Osteoblast (primary cell): ENCODE results near the gene POLR2J. TPM values are rescaled to one million over a fixed set of nuclear protein-coding genes. Genes with fewer than 3 reads are reported as not detected.
"Not testable (repeated sequence)": the region's sequence is repeated elsewhere in the genome, so short reads cannot be mapped to it uniquely, and the experiment has no call there.

ENCODE experiments used
- DNase-seq: peaks from one replicate; pipeline ENCODE4 v3.0.0; 2011; ENCODE audit warnings: low spot score, mixed read lengths; ENCODE audit not compliant: insufficient read length; ENCODE audit errors: missing footprints
- H2AFZ ChIP-seq: 2 replicates; pipeline ENCODE4 v1.6.0; 2011; ENCODE audit warnings: mild to moderate bottlenecking, low read length
- H3K27ac ChIP-seq: 2 replicates; pipeline ENCODE4 v1.5.1; 2011; ENCODE audit warnings: mild to moderate bottlenecking, low read depth, low read length, moderate library complexity
- H3K27me3 ChIP-seq: 2 replicates; pipeline ENCODE4 v1.6.0; 2012; ENCODE audit warnings: mild to moderate bottlenecking, control low read depth, inconsistent platforms, low read length, moderate library complexity; ENCODE audit not compliant: insufficient read depth
- H3K36me3 ChIP-seq: 2 replicates; pipeline ENCODE4 v1.5.1; 2011; ENCODE audit warnings: mild to moderate bottlenecking, low read length, control low read depth, moderate library complexity; ENCODE audit not compliant: insufficient read depth
- H3K4me1 ChIP-seq: 2 replicates; pipeline ENCODE4 v1.5.1; 2011; ENCODE audit warnings: mild to moderate bottlenecking, low read length, control low read depth, moderate library complexity; ENCODE audit not compliant: insufficient read depth
- H3K4me2 ChIP-seq: 2 replicates; pipeline ENCODE4 v1.6.0; 2011; ENCODE audit warnings: mild to moderate bottlenecking, low read length; ENCODE audit not compliant: insufficient read depth
- H3K4me3 ChIP-seq: fragments of 200-600 bp; sonication (generic); 3 replicates; pipeline ENCODE4 v1.5.1; 2012; ENCODE audit warnings: mild to moderate bottlenecking, low read length, inconsistent platforms; ENCODE audit not compliant: insufficient read depth
- H3K79me2 ChIP-seq: 2 replicates; pipeline ENCODE4 v1.6.0; 2012; ENCODE audit warnings: mild to moderate bottlenecking, low read length, control low read depth, inconsistent platforms; ENCODE audit not compliant: insufficient read depth
- H3K9me3 ChIP-seq: 2 replicates; pipeline ENCODE4 v1.5.1; 2011; ENCODE audit warnings: low read depth, low read length, control low read depth
- H4K20me1 ChIP-seq: 2 replicates; pipeline ENCODE4 v1.6.0; 2012; ENCODE audit warnings: mild to moderate bottlenecking, low read length, control low read depth; ENCODE audit not compliant: insufficient read depth
- total RNA-seq: library from RNA; depleted of rRNA; stranded (reverse); fragments of >200 nt; gene quantifications from 2 replicates; pipeline ENCODE4 v1.2.3, GENCODE V29; 2012
- TF ChIP-seq, protein P1 (sequence below): IDR thresholded peaks from 2 replicates; pipeline ENCODE4 v1.5.1; 2011; ENCODE audit warnings: mild to moderate bottlenecking, low read depth, low read length, moderate library complexity; ENCODE audit errors: extremely low read depth

POLR2J gene
- total RNA-seq, 1 donor: 27.9 TPM

DNA sequence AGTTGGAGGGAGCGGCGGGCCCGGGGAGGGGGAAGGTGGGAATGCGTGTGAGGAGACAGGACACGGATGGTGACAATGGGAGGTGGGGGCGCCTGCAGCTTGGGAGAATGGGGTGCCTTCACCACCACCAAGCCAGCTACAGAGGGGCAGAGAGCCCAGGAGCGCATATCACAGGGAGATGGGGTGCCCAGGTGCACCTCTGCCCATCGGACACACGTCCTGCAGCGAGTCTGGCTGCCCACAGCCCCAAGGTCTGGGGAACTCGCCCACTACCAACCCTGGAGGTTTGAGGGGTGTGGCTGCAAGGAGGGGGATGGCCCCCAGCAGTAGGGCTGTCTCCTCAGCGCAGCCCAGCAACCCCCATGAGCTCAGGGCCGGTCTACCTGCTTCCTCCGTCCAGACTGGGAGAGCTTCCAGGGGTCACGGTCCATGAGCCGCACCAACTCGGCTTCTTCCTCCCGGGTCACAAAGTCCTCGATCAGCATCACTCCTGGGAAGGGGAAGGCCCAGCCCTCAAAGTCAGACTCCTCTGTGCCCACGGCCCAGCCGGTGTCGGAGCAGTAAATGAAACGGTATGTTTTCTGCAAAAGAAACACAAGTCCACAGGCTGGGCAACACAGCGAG is 19.4 kb downstream of the POLR2J start:
- H3K4me2 ChIP-seq: no peak overlapping the region
- no peak overlapping the region for H3K4me3 ChIP-seq
- no peaks in the 10 kb centered on the region for H3K9me3 ChIP-seq
- peaks cover 28% of the 10 kb centered on the region for H3K79me2 ChIP-seq
- H3K27ac ChIP-seq: no peak overlapping the region
- H3K4me1 ChIP-seq: peaks cover 5% of the 10 kb centered on the region
- H4K20me1 ChIP-seq: peaks cover 9% of the 10 kb centered on the region
- H3K27me3 ChIP-seq: no peaks in the 10 kb centered on the region
- DNase-seq: peak; percentile 47
- H3K36me3 ChIP-seq: peaks cover 14% of the 10 kb centered on the region
- no peak overlapping the region for H2AFZ ChIP-seq
- TF ChIP-seq, protein P1, sequence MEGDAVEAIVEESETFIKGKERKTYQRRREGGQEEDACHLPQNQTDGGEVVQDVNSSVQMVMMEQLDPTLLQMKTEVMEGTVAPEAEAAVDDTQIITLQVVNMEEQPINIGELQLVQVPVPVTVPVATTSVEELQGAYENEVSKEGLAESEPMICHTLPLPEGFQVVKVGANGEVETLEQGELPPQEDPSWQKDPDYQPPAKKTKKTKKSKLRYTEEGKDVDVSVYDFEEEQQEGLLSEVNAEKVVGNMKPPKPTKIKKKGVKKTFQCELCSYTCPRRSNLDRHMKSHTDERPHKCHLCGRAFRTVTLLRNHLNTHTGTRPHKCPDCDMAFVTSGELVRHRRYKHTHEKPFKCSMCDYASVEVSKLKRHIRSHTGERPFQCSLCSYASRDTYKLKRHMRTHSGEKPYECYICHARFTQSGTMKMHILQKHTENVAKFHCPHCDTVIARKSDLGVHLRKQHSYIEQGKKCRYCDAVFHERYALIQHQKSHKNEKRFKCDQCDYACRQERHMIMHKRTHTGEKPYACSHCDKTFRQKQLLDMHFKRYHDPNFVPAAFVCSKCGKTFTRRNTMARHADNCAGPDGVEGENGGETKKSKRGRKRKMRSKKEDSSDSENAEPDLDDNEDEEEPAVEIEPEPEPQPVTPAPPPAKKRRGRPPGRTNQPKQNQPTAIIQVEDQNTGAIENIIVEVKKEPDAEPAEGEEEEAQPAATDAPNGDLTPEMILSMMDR: no peak

DNA sequence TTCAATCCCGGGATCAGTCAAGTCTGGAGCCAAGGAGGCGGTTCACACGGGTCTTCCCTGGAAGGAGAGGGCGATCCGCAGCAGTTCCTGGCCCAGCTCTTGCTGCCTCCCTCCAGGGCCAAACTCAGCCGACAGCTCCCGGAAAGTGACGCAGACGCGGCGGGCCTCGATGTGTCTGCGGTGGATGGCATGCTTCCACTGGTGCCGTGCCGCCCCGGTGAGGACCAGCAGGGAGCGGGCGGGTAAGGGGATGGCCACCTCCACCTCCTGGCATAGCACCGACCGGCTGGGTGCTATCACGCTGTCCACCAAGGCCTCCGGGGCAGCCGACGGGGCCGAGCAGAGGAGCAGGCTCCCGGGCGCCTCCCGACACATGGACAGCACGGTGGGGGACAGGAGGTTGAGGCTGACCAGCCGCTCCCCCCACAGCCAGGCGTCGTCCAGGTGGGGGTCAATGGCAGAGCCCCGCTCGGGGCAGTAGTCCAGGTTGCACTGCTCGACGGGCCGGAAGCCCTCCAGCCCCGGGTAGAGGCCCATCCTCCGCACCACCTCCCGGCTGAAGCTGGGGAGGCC is 21.3 kb downstream of the POLR2J start:
- Histone ChIP-seq H3K4me2 (no peak overlapping the region), H3K9me3 (no peaks in the 10 kb centered on the region), H4K20me1 (peaks cover 9% of the 10 kb centered on the region), H2AFZ (no peak overlapping the region), H3K4me3 (no peak overlapping the region), H3K4me1 (no peaks in the 10 kb centered on the region), H3K79me2 (peaks cover 11% of the 10 kb centered on the region), H3K27ac (no peak overlapping the region), H3K27me3 (no peaks in the 10 kb centered on the region), H3K36me3 (peaks cover 14% of the 10 kb centered on the region)
- DNase-seq: peak; percentile 56
- TF ChIP-seq, protein P1: no peak

DNA sequence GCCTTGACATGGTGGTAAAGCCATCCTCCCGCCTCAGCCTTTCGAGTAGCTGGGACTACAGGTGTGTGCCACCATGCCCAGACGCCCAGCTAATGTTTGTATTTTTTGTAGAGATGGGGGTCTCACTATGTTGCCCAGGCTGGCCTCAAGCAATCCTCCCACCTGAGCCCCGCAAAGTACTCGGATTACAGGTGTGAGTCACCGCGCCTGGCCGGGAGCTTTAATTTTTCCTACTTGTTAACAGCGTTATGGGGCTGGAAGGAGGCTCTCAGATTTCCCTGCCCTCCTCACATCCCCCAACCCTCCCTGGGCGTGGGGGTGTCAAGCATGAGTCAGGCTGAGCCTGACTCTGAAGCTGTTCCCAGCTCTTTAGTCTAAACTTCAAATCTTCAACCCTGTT is 22.4 kb downstream of the POLR2J start:
- no peak overlapping the region for H3K27ac ChIP-seq
- peaks cover 5% of the 10 kb centered on the region for H4K20me1 ChIP-seq
- TF ChIP-seq, protein P1: no peak
- no peak overlapping the region for H2AFZ ChIP-seq
- no peaks in the 10 kb centered on the region for H3K9me3 ChIP-seq
- DNase-seq: peak; percentile 95
- H3K4me2 ChIP-seq: no peak overlapping the region
- peaks cover 5% of the 10 kb centered on the region for H3K4me1 ChIP-seq
- H3K36me3 ChIP-seq: peaks cover 14% of the 10 kb centered on the region
- no peak overlapping the region for H3K4me3 ChIP-seq
- no peaks in the 10 kb centered on the region for H3K27me3 ChIP-seq
- peaks cover 3% of the 10 kb centered on the region for H3K79me2 ChIP-seq

DNA sequence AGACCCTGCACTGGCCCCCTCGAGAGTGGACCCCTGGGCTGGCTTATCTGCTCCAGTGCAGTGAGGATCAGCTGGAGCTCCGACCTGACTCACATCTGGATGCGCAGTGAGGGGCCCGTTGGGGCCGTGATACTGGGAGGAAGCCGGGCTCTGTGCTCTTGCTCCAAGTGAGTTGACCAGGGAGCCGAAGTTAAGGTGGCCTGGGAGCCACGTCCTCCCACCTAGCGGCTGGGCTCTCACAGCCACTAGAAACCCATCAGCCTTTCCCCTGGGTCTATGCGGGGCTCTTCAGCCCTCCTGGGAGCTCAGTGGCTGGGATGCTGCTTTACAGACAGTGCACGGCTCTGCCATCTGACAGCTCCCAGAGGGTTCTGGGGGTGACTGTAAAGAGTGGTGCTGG is 23.1 kb downstream of the POLR2J start:
- Histone ChIP-seq H2AFZ (no peak overlapping the region), H3K27ac (no peak overlapping the region), H4K20me1 (peaks cover 5% of the 10 kb centered on the region), H3K4me2 (no peak overlapping the region), H3K9me3 (no peaks in the 10 kb centered on the region), H3K36me3 (peaks cover 14% of the 10 kb centered on the region), H3K79me2 (peaks cover 1% of the 10 kb centered on the region), H3K4me1 (peaks cover 8% of the 10 kb centered on the region), H3K4me3 (no peak overlapping the region), H3K27me3 (no peaks in the 10 kb centered on the region)
- TF ChIP-seq, protein P1: no peak
- peak; percentile 66 for DNase-seq

DNA sequence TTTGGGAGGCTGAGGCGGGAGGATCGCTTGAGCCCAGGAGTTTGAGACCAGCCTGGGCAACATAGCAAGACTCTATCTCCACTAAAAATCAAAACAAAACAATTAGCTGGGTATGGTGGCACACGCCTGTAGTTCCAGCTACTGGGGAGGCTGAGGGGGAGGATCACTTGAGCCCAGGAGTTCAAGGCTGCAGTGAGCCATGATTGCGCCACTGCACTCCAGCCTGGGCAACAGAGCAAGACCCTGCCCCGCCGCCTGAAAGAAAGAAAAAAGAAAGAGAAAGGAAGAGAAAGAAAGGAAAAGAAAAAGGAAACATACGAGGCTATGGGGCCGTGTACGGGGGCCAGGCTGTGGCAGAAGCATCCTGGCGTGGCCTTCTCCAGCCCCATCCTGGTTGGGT is 23.8 kb downstream of the POLR2J start:
- H3K36me3 ChIP-seq: peaks cover 14% of the 10 kb centered on the region
- not testable (repeated sequence) for H3K9me3 ChIP-seq, H3K4me2 ChIP-seq, H3K79me2 ChIP-seq, H3K27ac ChIP-seq, H4K20me1 ChIP-seq, H3K27me3 ChIP-seq, DNase-seq, H2AFZ ChIP-seq, H3K4me3 ChIP-seq, H3K4me1 ChIP-seq
